ENCODE results near the gene REV3L.
"Not testable (repeated sequence)": the region's sequence is repeated elsewhere in the genome, so short reads cannot be mapped to it uniquely, and the experiment has no call there.

Gene REV3L

DNA sequence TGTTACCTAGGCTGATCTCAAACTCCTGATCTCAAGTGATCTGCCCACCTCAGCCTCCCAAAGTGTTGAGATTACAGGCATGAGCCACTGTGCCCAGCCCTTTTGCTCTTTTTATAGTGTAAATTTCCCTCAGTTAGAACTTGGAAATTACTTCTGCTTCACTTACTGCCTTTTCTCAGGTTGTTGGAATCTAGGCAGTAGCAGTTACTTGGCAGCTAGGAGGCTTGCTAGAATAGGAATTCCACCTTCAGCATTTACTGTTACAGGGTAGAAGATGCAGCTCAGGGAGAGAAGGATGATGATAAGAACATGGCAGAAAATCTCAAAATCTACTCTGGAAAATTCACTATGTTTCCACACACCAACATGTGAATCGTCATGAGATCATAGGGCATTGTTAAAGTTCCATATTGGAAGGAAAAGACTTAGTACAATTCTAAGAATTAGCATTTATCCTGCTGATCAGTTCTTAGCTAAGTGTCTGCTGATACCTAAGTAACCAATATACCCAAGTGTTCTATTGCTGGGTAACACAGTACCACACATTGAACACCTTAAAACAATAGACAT lies 213.5 kb downstream of the REV3L start:
- Histone ChIP-seq H3K27ac (ENCODE audit: low read depth, low read length) (no peak overlapping the region), H3K9me3 (ENCODE audit: insufficient read depth, low read depth, low read length) (peaks cover 3% of the 10 kb centered on the region; the same call in 1 of the 2 replicates), H3K9ac (ENCODE audit: low read depth, low read length) (no peak overlapping the region), H3K36me3 (ENCODE audit: insufficient read depth, low read length) (peaks cover 67% of the 10 kb centered on the region), H3K27me3 (ENCODE audit: insufficient read depth, low read length) (no peaks in the 10 kb centered on the region), H3K4me3 (ENCODE audit: low read length) (no peak overlapping the region), H3K4me1 (ENCODE audit: insufficient read depth, low read length) (no peaks in the 10 kb centered on the region)
- 100% methylated on average over 1 of the region's 1 CpG for WGBS

DNA sequence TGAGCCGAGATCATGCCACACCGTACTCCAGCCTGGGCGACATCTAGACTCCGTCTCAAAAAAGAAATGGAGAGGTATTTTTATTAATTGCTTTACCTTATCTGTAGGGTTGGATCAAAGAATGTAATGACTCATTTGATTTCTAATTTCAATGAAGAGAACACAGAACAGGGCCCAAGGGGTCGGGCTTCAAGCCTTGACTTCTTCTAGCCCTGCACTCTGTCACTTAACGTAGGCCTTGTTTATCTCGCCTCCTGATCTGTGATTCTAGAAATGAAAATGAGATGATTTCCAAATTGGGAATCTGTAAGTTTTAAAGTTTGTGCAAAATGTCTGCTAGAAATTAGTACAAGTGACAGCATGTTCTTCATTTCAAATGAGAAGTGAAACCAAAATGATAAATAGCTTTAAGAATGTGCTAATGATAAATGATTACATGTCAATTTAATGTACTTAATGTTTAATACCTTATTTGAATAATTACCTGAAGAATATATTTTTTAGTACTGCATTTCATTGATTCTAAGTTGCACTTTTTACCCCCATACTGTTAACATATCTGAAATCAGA lies 215.2 kb downstream of the REV3L start:
- no peak overlapping the region for H3K27ac ChIP-seq (ENCODE audit: low read depth, low read length)
- H3K9me3 ChIP-seq (ENCODE audit: insufficient read depth, low read depth, low read length) = no peaks in the 10 kb centered on the region
- no peaks in the 10 kb centered on the region for H3K4me1 ChIP-seq (ENCODE audit: insufficient read depth, low read length)
- no peak overlapping the region for H3K9ac ChIP-seq (ENCODE audit: low read depth, low read length)
- 99% methylated on average over 7 of the region's 7 CpGs for WGBS
- no peaks in the 10 kb centered on the region for H3K27me3 ChIP-seq (ENCODE audit: insufficient read depth, low read length)
- no peak overlapping the region for H3K4me3 ChIP-seq (ENCODE audit: low read length)
- H3K36me3 ChIP-seq (ENCODE audit: insufficient read depth, low read length) = peaks cover 61% of the 10 kb centered on the region

DNA sequence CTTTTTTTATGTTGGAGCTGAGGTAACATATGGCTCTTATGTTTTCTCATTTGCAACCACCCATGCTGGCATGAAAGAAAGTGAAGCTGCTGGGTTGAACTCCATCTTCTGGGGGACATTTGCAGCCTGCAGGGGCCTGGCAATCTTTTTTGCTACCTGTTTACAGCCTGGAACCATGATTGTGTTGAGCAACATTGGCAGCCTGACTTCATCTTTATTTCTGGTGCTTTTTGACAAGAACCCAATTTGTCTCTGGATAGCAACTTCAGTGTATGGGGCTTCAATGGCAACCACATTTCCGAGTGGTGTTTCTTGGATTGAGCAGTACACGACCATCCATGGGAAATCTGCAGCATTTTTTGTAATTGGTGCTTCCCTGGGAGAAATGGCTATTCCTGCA lies 216.7 kb downstream of the REV3L start:
- H3K27ac ChIP-seq (ENCODE audit: low read depth, low read length) = no peak overlapping the region
- no peak overlapping the region for H3K9ac ChIP-seq (ENCODE audit: low read depth, low read length)
- no peaks in the 10 kb centered on the region for H3K27me3 ChIP-seq (ENCODE audit: insufficient read depth, low read length)
- H3K9me3 ChIP-seq (ENCODE audit: insufficient read depth, low read depth, low read length) = no peaks in the 10 kb centered on the region
- H3K4me3 ChIP-seq (ENCODE audit: low read length) = no peak overlapping the region
- H3K4me1 ChIP-seq (ENCODE audit: insufficient read depth, low read length) = no peaks in the 10 kb centered on the region
- 94% methylated on average over 2 of the region's 2 CpGs for WGBS
- peaks cover 61% of the 10 kb centered on the region for H3K36me3 ChIP-seq (ENCODE audit: insufficient read depth, low read length)

DNA sequence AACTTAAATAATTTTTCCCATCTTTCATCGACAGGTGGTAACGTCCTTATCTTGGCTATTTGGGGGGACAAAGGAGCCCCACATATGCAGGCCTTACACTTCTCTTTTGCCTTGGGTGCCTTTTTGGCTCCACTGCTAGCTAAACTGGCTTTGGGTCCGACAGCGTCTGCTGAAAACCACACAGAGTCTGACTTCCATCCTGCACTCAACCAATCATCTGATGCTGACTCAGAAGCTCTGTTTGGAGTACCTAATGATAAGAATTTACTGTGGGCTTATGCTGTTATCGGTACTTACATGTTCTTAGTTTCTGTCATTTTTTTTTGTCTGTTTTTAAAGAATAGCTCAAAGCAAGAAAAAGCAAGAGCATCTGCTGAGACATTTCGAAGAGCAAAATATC lies 217.2 kb downstream of the REV3L start:
- Histone ChIP-seq H3K4me3 (ENCODE audit: low read length) (no peak overlapping the region), H3K27ac (ENCODE audit: low read depth, low read length) (no peak overlapping the region), H3K27me3 (ENCODE audit: insufficient read depth, low read length) (no peaks in the 10 kb centered on the region), H3K9ac (ENCODE audit: low read depth, low read length) (no peak overlapping the region), H3K36me3 (ENCODE audit: insufficient read depth, low read length) (peaks cover 61% of the 10 kb centered on the region), H3K9me3 (ENCODE audit: insufficient read depth, low read depth, low read length) (no peaks in the 10 kb centered on the region), H3K4me1 (ENCODE audit: insufficient read depth, low read length) (no peaks in the 10 kb centered on the region)
- 98% methylated on average over 6 of the region's 6 CpGs for WGBS

DNA sequence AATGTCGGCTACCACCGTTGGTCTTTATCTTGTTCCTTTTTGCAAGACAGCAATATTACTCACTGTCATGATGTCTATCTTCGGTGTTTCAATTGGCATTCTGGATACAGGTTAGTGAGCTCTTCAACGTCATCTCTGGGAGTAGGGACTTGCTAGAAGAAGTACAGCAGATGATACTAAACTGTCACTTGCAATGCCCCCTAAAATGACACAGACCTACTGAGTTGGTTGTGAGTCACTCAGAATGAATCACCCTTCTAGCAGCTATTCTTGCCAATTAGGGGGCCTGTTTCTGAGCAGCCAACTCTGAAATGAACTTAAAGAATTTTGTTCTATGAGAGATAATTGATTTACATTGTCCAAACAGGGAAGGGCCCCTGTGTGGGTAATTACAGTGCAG lies 219.2 kb downstream of the REV3L start:
- Histone ChIP-seq H3K36me3 (ENCODE audit: insufficient read depth, low read length) (peaks cover 49% of the 10 kb centered on the region), H3K4me1 (ENCODE audit: insufficient read depth, low read length) (peaks cover under 1% of the 10 kb centered on the region)

DNA sequence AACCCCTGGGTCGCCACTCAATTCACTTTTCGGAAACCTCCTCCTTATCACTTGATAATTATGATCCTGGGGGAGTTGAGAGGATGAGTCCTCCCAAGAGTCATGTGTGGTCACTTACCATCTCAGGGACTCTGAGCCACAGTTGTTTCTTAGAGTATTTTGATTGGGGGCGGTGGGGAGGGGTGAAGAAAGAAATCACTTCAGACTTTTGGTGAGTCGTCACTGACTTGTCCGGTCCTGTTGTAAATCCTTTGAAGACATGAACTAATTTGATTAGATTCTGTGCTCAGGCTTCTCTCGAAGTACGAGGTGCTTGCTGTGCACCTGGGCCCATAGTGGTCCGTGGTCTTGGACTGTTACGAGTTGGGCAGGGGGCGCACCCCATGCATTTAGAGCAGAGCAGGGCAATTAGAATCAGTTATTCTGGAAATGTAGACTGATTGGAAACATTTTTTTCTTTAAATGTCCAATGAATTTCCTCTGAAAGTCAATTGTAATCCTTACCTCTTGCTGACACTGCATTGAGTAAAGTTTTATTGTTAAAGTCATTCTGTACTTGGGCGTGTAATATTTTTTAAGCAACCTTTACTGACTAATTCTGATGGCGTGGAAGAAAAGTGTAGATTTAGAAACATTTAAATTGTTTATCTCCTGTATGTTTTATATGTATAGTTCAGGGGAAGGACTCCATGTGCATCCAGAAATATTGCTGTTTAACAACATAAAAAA lies 222.3 kb downstream of the REV3L start:
- H3K9ac ChIP-seq (ENCODE audit: low read depth, low read length) = no peak overlapping the region
- 94% methylated on average over 11 of the region's 12 CpGs for WGBS
- H3K27ac ChIP-seq (ENCODE audit: low read depth, low read length) = no peak overlapping the region
- H3K36me3 ChIP-seq (ENCODE audit: insufficient read depth, low read length) = peaks cover 20% of the 10 kb centered on the region
- no peaks in the 10 kb centered on the region for H3K27me3 ChIP-seq (ENCODE audit: insufficient read depth, low read length)
- no peaks in the 10 kb centered on the region for H3K9me3 ChIP-seq (ENCODE audit: insufficient read depth, low read depth, low read length)
- 0 out of 2 replicates have a peak overlapping the region, but pooled peaks have one; percentile 71 for H3K4me3 ChIP-seq (ENCODE audit: low read length)
- peaks cover 17% of the 10 kb centered on the region for H3K4me1 ChIP-seq (ENCODE audit: insufficient read depth, low read length)

More for the DNA sequence above, 219.2 kb downstream of the REV3L start:
- 97% methylated on average over 4 of the region's 4 CpGs for WGBS
- no peaks in the 10 kb centered on the region for H3K9me3 ChIP-seq (ENCODE audit: insufficient read depth, low read depth, low read length)
- no peak overlapping the region for H3K4me3 ChIP-seq (ENCODE audit: low read length)
- H3K9ac ChIP-seq (ENCODE audit: low read depth, low read length) = no peak overlapping the region
- H3K27ac ChIP-seq (ENCODE audit: low read depth, low read length) = no peak overlapping the region
- H3K27me3 ChIP-seq (ENCODE audit: insufficient read depth, low read length) = no peaks in the 10 kb centered on the region

DNA sequence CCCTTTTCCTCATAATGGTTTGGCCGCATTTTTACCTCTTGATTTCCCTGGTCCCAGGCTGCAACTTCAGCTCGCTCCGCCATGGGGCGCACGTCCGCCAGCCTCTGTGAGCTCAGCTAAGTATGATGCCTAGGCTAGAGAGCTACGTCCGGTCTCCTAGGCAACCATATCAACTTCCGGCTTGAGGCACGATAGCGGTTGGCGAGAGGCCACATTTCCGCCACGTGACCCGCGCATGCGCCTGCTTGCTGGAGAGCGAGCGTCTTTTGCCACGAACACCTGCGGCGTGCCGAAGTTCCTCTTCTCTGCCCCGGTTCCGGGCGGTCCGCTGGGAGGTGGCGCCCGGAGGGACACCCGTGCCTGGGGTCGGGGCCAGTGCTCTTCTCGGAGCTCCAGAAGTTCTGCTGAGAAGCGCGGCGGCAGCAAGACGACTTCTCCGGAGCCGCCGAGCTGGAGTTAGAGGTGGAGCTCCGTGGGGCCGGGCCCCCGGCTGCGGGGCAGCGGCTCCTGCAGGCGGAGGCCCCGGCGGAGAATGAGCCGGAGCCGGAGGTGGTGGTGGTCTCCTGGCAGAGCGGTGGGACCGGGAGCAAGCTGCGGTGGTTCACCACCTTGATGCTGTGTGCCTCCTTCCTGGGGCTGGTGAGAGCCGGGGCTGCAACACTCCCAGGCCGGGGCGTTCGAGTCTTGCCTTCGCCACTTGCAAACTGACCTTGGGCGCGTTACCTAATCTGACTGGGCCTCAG lies 223.8 kb downstream of the REV3L start:
- WGBS = 2% methylated on average over 59 of the region's 59 CpGs
- H3K4me3 ChIP-seq (ENCODE audit: low read length) = peak overlapping the region; percentile 71

DNA sequence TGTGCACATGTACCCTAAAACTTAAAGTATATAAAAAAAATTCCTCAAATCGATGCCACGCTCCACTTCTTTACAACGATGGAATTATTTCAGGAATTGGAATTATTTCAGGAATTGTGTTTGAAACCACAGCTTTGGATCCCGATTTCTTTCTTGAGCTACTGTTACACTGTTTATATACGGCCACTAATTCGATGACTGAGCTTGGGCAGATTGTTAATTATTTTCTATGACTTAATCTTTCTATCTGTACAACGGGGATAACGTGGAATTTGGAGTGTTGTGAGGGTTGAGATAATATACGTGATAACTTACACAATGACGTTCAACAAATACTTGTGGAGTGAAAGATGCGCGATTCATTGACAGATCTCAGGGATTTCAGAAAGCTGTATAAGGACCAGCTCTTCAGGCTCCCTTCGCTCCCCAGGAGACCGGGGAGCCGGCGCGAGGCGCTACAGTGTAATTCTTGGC lies 224.4 kb downstream of the REV3L start:
- Histone ChIP-seq H3K9ac (ENCODE audit: low read depth, low read length) (peak overlapping the region; percentile 30; the same call in 1 of the 2 replicates), H3K27ac (ENCODE audit: low read depth, low read length) (no peak overlapping the region), H3K4me3 (ENCODE audit: low read length) (peak overlapping the region; percentile 34), H3K36me3 (ENCODE audit: insufficient read depth, low read length) (peaks cover 1% of the 10 kb centered on the region), H3K9me3 (ENCODE audit: insufficient read depth, low read depth, low read length) (no peaks in the 10 kb centered on the region), H3K27me3 (ENCODE audit: insufficient read depth, low read length) (no peaks in the 10 kb centered on the region; the same call in 1 of the 2 replicates), H3K4me1 (ENCODE audit: insufficient read depth, low read length) (peaks cover 31% of the 10 kb centered on the region)
- WGBS = 43% methylated on average over 18 of the region's 18 CpGs

More for the DNA sequence above, 223.8 kb downstream of the REV3L start:
- no peaks in the 10 kb centered on the region for H3K9me3 ChIP-seq (ENCODE audit: insufficient read depth, low read depth, low read length)
- peaks cover 7% of the 10 kb centered on the region for H3K36me3 ChIP-seq (ENCODE audit: insufficient read depth, low read length)
- no peaks in the 10 kb centered on the region; the same call in 1 of the 2 replicates for H3K27me3 ChIP-seq (ENCODE audit: insufficient read depth, low read length)
- H3K27ac ChIP-seq (ENCODE audit: low read depth, low read length) = peak overlapping the region; percentile 67; the same call in 1 of the 2 replicates
- peaks cover 25% of the 10 kb centered on the region for H3K4me1 ChIP-seq (ENCODE audit: insufficient read depth, low read length)
- peak overlapping the region; percentile 70 for H3K9ac ChIP-seq (ENCODE audit: low read depth, low read length)

DNA sequence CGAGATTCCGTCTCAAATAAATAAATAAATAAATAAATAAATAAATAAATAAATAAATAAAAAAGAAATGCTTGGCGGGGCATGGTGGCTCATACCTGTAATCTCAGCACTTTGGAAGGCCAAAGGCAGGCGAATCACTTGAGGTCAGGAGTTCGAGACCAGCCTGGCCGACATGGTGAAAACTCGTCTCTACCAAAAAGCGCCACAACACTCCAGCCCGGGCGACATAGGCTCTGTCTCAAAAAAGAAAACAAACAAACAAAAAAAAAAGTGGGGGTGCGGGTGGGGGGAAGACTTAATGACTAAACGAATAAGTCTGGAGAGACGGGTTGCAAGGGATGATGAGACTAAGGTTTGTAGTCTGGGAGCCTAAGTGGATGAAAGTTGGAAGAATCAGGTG lies 225.0 kb downstream of the REV3L start:
- Histone ChIP-seq H3K9ac (ENCODE audit: low read depth, low read length) (no peak overlapping the region), H3K36me3 (ENCODE audit: insufficient read depth, low read length) (no peaks in the 10 kb centered on the region), H3K4me3 (ENCODE audit: low read length) (no peak overlapping the region), H3K27me3 (ENCODE audit: insufficient read depth, low read length) (peaks cover 6% of the 10 kb centered on the region; the same call in 1 of the 2 replicates), H3K9me3 (ENCODE audit: insufficient read depth, low read depth, low read length) (no peaks in the 10 kb centered on the region), H3K27ac (ENCODE audit: low read depth, low read length) (no peak overlapping the region), H3K4me1 (ENCODE audit: insufficient read depth, low read length) (peaks cover 37% of the 10 kb centered on the region)
- 97% methylated on average over 11 of the region's 13 CpGs for WGBS

DNA sequence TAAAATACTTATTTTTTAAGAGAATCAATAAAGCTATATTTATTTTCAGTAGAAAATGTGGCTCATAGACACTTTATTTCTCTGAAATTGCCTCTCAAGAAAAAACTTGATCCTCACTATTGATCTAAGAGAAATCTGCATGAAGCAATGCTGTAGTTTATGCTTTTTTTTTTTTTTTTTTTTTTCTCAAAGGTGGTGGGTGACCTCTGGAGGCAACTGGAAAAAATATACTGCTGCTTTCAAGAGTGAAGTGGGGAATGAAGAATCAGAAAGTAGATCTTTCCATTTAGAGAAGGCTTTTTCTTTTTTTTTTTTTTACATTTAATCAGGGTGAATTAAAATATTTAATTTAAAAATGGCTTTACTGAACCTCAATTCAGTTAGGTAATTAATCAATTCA lies 226.4 kb downstream of the REV3L start:
- Histone ChIP-seq H3K9me3 (ENCODE audit: insufficient read depth, low read depth, low read length) (no peaks in the 10 kb centered on the region), H3K9ac (ENCODE audit: low read depth, low read length) (no peak overlapping the region), H3K4me3 (ENCODE audit: low read length) (no peak overlapping the region), H3K27ac (ENCODE audit: low read depth, low read length) (no peak overlapping the region), H3K36me3 (ENCODE audit: insufficient read depth, low read length) (no peaks in the 10 kb centered on the region), H3K27me3 (ENCODE audit: insufficient read depth, low read length) (peaks cover 7% of the 10 kb centered on the region; the same call in 1 of the 2 replicates), H3K4me1 (ENCODE audit: insufficient read depth, low read length) (peaks cover 43% of the 10 kb centered on the region)

DNA sequence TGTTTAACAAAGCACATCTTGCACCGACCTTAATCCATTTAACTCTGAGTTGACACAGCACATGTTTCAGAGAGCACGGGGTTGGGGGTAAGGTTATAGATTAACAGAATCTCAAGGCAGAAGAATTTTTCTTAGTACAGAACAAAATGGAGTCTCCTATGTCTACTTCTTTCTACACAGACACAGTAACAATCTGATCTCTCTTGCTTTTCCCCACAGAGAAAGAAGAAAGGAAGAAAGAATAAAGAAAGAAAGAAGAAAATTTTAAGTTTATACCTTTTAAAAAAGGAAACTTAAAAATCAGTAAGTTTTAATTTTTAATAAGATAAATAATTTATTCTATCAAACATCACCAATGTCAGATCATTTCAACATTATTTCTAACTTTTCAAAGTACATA lies 227.2 kb downstream of the REV3L start:
- not testable (repeated sequence) for H3K36me3 ChIP-seq (ENCODE audit: insufficient read depth, low read length); H3K27me3 ChIP-seq (ENCODE audit: insufficient read depth, low read length); H3K9me3 ChIP-seq (ENCODE audit: insufficient read depth, low read depth, low read length); H3K4me3 ChIP-seq (ENCODE audit: low read length); H3K9ac ChIP-seq (ENCODE audit: low read depth, low read length)
- WGBS = no CpG with 5 or more reads among the region's 2 CpGs
- Histone ChIP-seq H3K4me1 (ENCODE audit: insufficient read depth, low read length) (peaks cover 43% of the 10 kb centered on the region), H3K27ac (ENCODE audit: low read depth, low read length) (peak overlapping the region; percentile 95; the same call in 1 of the 2 replicates)
